GM23338 (cell line): ENCODE measurements around the gene SRSF4. TPM values are rescaled to one million over a fixed set of nuclear protein-coding genes. Genes with fewer than 3 reads are reported as not detected.

Experiments used
- ATAC-seq: fragments of 200-7000 bp; cut with Tn5 transposase; 3 replicates; pipeline ENCODE4 v1.9.1; 2020
- DNase-seq: peaks from one replicate; pipeline ENCODE4 v3.0.0-alpha.2; 2015; ENCODE audit warnings: low spot score
- H2AFZ ChIP-seq: fragments of 200-600 bp; sonication (generic); 2 replicates; pipeline ENCODE4 v1.8.0; 2016; ENCODE audit warnings: antibody characterized with exemption, mild to moderate bottlenecking, moderate library complexity
- H3F3A ChIP-seq: fragments of 200-600 bp; sonication (generic); replicated peaks from 2 replicates; pipeline ENCODE4 v1.8.0; 2017; ENCODE audit warnings: antibody characterized with exemption, mixed run types, low read depth
- H3K27ac ChIP-seq: fragments of 200-600 bp; sonication (generic); 2 replicates; pipeline ENCODE4 v1.6.1; 2016; ENCODE audit warnings: low read depth
- H3K27me3 ChIP-seq: fragments of 200-600 bp; sonication (generic); 2 replicates; pipeline ENCODE4 v1.8.0; 2016; ENCODE audit warnings: mild to moderate bottlenecking, mixed run types, moderate library complexity; ENCODE audit not compliant: insufficient read depth
- H3K36me3 ChIP-seq: fragments of 200-600 bp; sonication (generic); 2 replicates; pipeline ENCODE4 v1.8.0; 2016; ENCODE audit warnings: mild to moderate bottlenecking; ENCODE audit not compliant: insufficient read depth
- H3K4me1 ChIP-seq: fragments of 200-600 bp; sonication (generic); 2 replicates; pipeline ENCODE4 v1.8.0; 2016; ENCODE audit warnings: mild to moderate bottlenecking, moderate library complexity; ENCODE audit not compliant: insufficient read depth
- H3K4me2 ChIP-seq: fragments of 200-600 bp; sonication (generic); 2 replicates; pipeline ENCODE4 v1.7.1; 2017; ENCODE audit warnings: mixed run types
- H3K4me3 ChIP-seq: fragments of 200-600 bp; sonication (generic); 2 replicates; pipeline ENCODE4 v1.6.1; 2016; ENCODE audit warnings: mixed run types
- H3K79me2 ChIP-seq: fragments of 200-600 bp; sonication (generic); replicated peaks from 2 replicates; pipeline ENCODE4 v1.8.0; 2017; ENCODE audit warnings: mild to moderate bottlenecking; ENCODE audit not compliant: insufficient read depth
- H3K9me2 ChIP-seq: fragments of 200-600 bp; sonication (generic); 2 replicates; pipeline ENCODE4 v1.8.0; 2017; ENCODE audit not compliant: insufficient read depth
- H4K20me1 ChIP-seq: fragments of 200-600 bp; sonication (generic); replicated peaks from 2 replicates; pipeline ENCODE4 v1.8.0; 2017; ENCODE audit warnings: mild to moderate bottlenecking; ENCODE audit not compliant: insufficient read depth
- H3K27ac Mint-ChIP-seq: 2 replicates; pipeline ENCODE4 v1.8.0; 2020; ENCODE audit warnings: inconsistent platforms, mild to moderate bottlenecking, moderate library complexity, mixed read lengths
- H3K27me3 Mint-ChIP-seq: 3 replicates; pipeline ENCODE4 v1.8.0; 2022; ENCODE audit warnings: low read depth, mild to moderate bottlenecking, moderate library complexity, mixed read lengths, inconsistent platforms; ENCODE audit not compliant: insufficient read depth, poor library complexity
- H3K36me3 Mint-ChIP-seq: 3 replicates; pipeline ENCODE4 v1.8.0; 2021; ENCODE audit warnings: low read depth, mild to moderate bottlenecking, inconsistent platforms, moderate library complexity, mixed read lengths
- H3K4me1 Mint-ChIP-seq: 3 replicates; pipeline ENCODE4 v1.8.0; 2020; ENCODE audit warnings: mild to moderate bottlenecking, inconsistent platforms, mixed read lengths
- H3K4me3 Mint-ChIP-seq: 3 replicates; pipeline ENCODE4 v1.8.0; 2021; ENCODE audit warnings: moderate library complexity, mild to moderate bottlenecking, inconsistent platforms, mixed read lengths
- H3K9me3 Mint-ChIP-seq: 3 replicates; pipeline ENCODE4 v1.8.0; 2020; ENCODE audit warnings: moderate library complexity, mild to moderate bottlenecking, inconsistent platforms, mixed read lengths
- CREB1 ChIP-seq: fragments of 250-450 bp; sonication (Bioruptor Pico); IDR thresholded peaks from 2 replicates; pipeline ENCODE4 v1.5.0; 2020; ENCODE audit warnings: low read depth, mild to moderate bottlenecking, moderate library complexity
- EZH2 ChIP-seq: fragments of 200-600 bp; sonication (generic); IDR thresholded peaks from one replicate; pipeline ENCODE4 v1.8.0; 2017; ENCODE audit warnings: antibody characterized with exemption, mild to moderate bottlenecking, low read depth; ENCODE audit not compliant: unreplicated experiment
- EZH2phosphoT487 ChIP-seq: fragments of 200-600 bp; sonication (generic); IDR thresholded peaks from one replicate; pipeline ENCODE4 v1.8.1; 2018; ENCODE audit warnings: antibody characterized with exemption; ENCODE audit not compliant: unreplicated experiment
- JUNB ChIP-seq: IDR thresholded peaks from one replicate; pipeline ENCODE4 v1.6.1; 2016; ENCODE audit warnings: antibody characterized with exemption; ENCODE audit not compliant: unreplicated experiment
- NANOG ChIP-seq: IDR thresholded peaks from 2 replicates; pipeline ENCODE4 v1.6.1; 2016; ENCODE audit warnings: antibody characterized with exemption, borderline replicate concordance
- POLR2AphosphoS5 ChIP-seq: IDR thresholded peaks from 2 replicates; pipeline ENCODE4 v1.6.1; 2016; ENCODE audit warnings: antibody characterized with exemption, low read depth
- STAT1 ChIP-seq: IDR thresholded peaks from one replicate; pipeline ENCODE4 v1.6.1; 2016; ENCODE audit warnings: antibody characterized with exemption; ENCODE audit not compliant: unreplicated experiment
- ZNF114 ChIP-seq: fragments of 250-450 bp; sonication (Bioruptor Pico); IDR thresholded peaks from 2 replicates; pipeline ENCODE4 v1.5.0; 2020; ENCODE audit warnings: mild to moderate bottlenecking, moderate library complexity
- ZNF331 ChIP-seq: fragments of 250-450 bp; sonication (Bioruptor Pico); IDR thresholded peaks from 2 replicates; pipeline ENCODE4 v1.5.0; 2020; ENCODE audit warnings: low read depth, mild to moderate bottlenecking, moderate library complexity
- polyA plus RNA-seq: library from polyadenylated mRNA; unstranded; fragments of >200 nt; fragmentation: Nextera tagmentation; extraction: Ambion mirVana; gene quantifications from 2 replicates; pipeline ENCODE4 v1.2.1, GENCODE V29; 2016
- total RNA-seq: library from RNA; depleted of rRNA; stranded (reverse); fragments of >200 nt; shearing (Covaris generic); gene quantifications from 2 replicates; pipeline ENCODE4 v1.2.3, GENCODE V29; 2014
- TF ChIP-seq, protein P1 (sequence below), 2 experiments: fragments of 200-600 bp in 1 of 2; sonication (generic) in 1 of 2; conservative IDR thresholded peaks; 2 replicates each; pipeline versions ENCODE4 v1.5.1 to v1.6.1; 2016 to 2017; ENCODE audit warnings: antibody characterized with exemption in 2 of 2, low read depth in 2 of 2, mild to moderate bottlenecking in 2 of 2, moderate library complexity in 1 of 2
- TF ChIP-seq, protein P2 (sequence below): IDR thresholded peaks from 2 replicates; pipeline ENCODE4 v1.6.1; 2016; ENCODE audit warnings: antibody characterized with exemption
- TF ChIP-seq, protein P3 (sequence below): IDR thresholded peaks from one replicate; pipeline ENCODE4 v1.6.1; 2018; ENCODE audit warnings: antibody characterized with exemption; ENCODE audit not compliant: unreplicated experiment
- TF ChIP-seq, protein P4 (sequence below): fragments of 250-450 bp; sonication (Bioruptor Pico); IDR thresholded peaks from 2 replicates; pipeline ENCODE4 v1.5.0; 2020; ENCODE audit warnings: mild to moderate bottlenecking, moderate library complexity

The SRSF4 gene
- total and polyA plus RNA-seq, 2 experiments from 2014 or later: 58.4 to 98.3 TPM

DNA sequence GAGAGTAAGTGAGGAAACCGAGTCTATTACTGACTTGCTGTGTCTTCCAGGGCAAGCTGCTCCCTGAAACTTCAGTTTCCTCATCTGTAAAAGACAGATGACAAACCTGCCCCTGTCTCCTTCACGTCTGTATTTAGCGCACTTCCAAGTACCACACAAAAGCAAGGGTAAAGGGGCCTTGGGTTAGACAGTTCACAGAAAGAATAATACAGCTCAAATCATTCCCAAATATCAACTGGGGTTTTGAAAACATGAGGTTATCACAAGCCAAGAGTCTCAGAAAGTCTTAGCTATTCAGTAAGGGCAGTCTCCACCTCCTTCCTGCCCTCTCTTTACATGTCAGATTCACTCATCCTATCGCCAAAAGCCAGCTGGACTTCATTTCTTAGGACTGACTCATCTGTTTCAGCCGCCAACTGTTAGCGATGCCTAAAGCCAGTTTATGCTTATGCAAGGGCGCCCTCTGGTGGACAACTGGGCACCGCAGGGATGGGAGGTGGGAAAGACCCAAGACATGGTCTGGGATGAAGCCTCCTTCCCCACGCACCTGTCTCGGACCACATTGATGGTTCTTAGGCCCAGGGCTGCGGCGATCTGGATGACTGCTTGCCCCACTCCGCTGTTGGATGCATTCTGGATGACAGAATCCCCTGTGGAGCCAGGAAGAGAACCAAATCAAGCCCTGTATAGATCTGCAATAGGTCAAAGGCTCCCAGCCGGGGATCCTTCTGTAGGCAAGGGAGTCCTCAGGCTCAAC lies 21.1 kb upstream of the SRSF4 start:
- Histone ChIP-seq H3K79me2 (no peaks in the 10 kb centered on the region), H3F3A (peaks cover 8% of the 10 kb centered on the region), H3K36me3 (peaks cover 5% of the 10 kb centered on the region), H3K4me3 (no peak overlapping the region), H3K4me1 (no peaks in the 10 kb centered on the region), H2AFZ (no peak overlapping the region), H3K27me3 (no peaks in the 10 kb centered on the region), H3K27ac (no peak overlapping the region), H4K20me1 (no peaks in the 10 kb centered on the region; the same call in 1 of the 2 replicates), H3K9me2 (no peaks in the 10 kb centered on the region), H3K4me2 (no peak overlapping the region)
- DNase-seq (peak; percentile 99), ATAC-seq (peak; percentile 98)
- Mint-ChIP-seq H3K9me3 (no peaks in the 10 kb centered on the region), H3K27me3 (no peaks in the 10 kb centered on the region), H3K36me3 (peaks cover 40% of the 10 kb centered on the region), H3K4me1 (peaks cover 7% of the 10 kb centered on the region), H3K4me3 (peak overlapping the region; percentile 16; the same call in 1 of the 3 replicates), H3K27ac (peak overlapping the region; percentile 74; the same call in 1 of the 2 replicates)
- TF ChIP-seq, protein P1, sequence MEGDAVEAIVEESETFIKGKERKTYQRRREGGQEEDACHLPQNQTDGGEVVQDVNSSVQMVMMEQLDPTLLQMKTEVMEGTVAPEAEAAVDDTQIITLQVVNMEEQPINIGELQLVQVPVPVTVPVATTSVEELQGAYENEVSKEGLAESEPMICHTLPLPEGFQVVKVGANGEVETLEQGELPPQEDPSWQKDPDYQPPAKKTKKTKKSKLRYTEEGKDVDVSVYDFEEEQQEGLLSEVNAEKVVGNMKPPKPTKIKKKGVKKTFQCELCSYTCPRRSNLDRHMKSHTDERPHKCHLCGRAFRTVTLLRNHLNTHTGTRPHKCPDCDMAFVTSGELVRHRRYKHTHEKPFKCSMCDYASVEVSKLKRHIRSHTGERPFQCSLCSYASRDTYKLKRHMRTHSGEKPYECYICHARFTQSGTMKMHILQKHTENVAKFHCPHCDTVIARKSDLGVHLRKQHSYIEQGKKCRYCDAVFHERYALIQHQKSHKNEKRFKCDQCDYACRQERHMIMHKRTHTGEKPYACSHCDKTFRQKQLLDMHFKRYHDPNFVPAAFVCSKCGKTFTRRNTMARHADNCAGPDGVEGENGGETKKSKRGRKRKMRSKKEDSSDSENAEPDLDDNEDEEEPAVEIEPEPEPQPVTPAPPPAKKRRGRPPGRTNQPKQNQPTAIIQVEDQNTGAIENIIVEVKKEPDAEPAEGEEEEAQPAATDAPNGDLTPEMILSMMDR (conservative IDR thresholded peaks at IDR 0.05; ENCODE audit: low read depth in 2 of 2): peak; percentile 99 to 100
- TF ChIP-seq POLR2AphosphoS5: no peak
- TF ChIP-seq, protein P2, sequence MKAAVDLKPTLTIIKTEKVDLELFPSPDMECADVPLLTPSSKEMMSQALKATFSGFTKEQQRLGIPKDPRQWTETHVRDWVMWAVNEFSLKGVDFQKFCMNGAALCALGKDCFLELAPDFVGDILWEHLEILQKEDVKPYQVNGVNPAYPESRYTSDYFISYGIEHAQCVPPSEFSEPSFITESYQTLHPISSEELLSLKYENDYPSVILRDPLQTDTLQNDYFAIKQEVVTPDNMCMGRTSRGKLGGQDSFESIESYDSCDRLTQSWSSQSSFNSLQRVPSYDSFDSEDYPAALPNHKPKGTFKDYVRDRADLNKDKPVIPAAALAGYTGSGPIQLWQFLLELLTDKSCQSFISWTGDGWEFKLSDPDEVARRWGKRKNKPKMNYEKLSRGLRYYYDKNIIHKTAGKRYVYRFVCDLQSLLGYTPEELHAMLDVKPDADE: no peak
- TF ChIP-seq EZH2phosphoT487: no peak
- TF ChIP-seq, protein P3, sequence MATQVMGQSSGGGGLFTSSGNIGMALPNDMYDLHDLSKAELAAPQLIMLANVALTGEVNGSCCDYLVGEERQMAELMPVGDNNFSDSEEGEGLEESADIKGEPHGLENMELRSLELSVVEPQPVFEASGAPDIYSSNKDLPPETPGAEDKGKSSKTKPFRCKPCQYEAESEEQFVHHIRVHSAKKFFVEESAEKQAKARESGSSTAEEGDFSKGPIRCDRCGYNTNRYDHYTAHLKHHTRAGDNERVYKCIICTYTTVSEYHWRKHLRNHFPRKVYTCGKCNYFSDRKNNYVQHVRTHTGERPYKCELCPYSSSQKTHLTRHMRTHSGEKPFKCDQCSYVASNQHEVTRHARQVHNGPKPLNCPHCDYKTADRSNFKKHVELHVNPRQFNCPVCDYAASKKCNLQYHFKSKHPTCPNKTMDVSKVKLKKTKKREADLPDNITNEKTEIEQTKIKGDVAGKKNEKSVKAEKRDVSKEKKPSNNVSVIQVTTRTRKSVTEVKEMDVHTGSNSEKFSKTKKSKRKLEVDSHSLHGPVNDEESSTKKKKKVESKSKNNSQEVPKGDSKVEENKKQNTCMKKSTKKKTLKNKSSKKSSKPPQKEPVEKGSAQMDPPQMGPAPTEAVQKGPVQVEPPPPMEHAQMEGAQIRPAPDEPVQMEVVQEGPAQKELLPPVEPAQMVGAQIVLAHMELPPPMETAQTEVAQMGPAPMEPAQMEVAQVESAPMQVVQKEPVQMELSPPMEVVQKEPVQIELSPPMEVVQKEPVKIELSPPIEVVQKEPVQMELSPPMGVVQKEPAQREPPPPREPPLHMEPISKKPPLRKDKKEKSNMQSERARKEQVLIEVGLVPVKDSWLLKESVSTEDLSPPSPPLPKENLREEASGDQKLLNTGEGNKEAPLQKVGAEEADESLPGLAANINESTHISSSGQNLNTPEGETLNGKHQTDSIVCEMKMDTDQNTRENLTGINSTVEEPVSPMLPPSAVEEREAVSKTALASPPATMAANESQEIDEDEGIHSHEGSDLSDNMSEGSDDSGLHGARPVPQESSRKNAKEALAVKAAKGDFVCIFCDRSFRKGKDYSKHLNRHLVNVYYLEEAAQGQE: no peak
- no peak for TF ChIP-seq JUNB
- no peak for TF ChIP-seq ZNF114 (CRISPR knock-in tag)
- no peak for TF ChIP-seq CREB1 (CRISPR knock-in tag)
- no peak for TF ChIP-seq ZNF331 (CRISPR knock-in tag)
- TF ChIP-seq NANOG: 0 out of 2 replicates have a peak, but pooled peaks have one; percentile 9
- no peak for TF ChIP-seq STAT1
- no peak for TF ChIP-seq EZH2
- TF ChIP-seq, protein P4, sequence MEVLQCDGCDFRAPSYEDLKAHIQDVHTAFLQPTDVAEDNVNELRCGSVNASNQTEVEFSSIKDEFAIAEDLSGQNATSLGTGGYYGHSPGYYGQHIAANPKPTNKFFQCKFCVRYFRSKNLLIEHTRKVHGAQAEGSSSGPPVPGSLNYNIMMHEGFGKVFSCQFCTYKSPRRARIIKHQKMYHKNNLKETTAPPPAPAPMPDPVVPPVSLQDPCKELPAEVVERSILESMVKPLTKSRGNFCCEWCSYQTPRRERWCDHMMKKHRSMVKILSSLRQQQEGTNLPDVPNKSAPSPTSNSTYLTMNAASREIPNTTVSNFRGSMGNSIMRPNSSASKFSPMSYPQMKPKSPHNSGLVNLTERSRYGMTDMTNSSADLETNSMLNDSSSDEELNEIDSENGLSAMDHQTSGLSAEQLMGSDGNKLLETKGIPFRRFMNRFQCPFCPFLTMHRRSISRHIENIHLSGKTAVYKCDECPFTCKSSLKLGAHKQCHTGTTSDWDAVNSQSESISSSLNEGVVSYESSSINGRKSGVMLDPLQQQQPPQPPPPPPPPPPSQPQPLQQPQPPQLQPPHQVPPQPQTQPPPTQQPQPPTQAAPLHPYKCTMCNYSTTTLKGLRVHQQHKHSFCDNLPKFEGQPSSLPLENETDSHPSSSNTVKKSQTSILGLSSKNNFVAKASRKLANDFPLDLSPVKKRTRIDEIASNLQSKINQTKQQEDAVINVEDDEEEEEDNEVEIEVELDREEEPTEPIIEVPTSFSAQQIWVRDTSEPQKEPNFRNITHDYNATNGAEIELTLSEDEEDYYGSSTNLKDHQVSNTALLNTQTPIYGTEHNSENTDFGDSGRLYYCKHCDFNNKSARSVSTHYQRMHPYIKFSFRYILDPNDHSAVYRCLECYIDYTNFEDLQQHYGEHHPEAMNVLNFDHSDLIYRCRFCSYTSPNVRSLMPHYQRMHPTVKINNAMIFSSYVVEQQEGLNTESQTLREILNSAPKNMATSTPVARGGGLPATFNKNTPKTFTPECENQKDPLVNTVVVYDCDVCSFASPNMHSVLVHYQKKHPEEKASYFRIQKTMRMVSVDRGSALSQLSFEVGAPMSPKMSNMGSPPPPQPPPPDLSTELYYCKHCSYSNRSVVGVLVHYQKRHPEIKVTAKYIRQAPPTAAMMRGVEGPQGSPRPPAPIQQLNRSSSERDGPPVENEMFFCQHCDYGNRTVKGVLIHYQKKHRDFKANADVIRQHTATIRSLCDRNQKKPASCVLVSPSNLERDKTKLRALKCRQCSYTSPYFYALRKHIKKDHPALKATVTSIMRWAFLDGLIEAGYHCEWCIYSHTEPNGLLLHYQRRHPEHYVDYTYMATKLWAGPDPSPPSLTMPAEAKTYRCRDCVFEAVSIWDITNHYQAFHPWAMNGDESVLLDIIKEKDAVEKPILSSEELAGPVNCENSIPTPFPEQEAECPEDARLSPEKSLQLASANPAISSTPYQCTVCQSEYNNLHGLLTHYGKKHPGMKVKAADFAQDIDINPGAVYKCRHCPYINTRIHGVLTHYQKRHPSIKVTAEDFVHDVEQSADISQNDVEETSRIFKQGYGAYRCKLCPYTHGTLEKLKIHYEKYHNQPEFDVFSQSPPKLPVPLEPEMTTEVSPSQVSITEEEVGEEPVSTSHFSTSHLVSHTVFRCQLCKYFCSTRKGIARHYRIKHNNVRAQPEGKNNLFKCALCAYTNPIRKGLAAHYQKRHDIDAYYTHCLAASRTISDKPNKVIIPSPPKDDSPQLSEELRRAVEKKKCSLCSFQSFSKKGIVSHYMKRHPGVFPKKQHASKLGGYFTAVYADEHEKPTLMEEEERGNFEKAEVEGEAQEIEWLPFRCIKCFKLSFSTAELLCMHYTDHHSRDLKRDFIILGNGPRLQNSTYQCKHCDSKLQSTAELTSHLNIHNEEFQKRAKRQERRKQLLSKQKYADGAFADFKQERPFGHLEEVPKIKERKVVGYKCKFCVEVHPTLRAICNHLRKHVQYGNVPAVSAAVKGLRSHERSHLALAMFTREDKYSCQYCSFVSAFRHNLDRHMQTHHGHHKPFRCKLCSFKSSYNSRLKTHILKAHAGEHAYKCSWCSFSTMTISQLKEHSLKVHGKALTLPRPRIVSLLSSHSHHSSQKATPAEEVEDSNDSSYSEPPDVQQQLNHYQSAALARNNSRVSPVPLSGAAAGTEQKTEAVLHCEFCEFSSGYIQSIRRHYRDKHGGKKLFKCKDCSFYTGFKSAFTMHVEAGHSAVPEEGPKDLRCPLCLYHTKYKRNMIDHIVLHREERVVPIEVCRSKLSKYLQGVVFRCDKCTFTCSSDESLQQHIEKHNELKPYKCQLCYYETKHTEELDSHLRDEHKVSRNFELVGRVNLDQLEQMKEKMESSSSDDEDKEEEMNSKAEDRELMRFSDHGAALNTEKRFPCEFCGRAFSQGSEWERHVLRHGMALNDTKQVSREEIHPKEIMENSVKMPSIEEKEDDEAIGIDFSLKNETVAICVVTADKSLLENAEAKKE (CRISPR knock-in tag): no peak
